GM18951 (cell line): ENCODE data around the gene HYLS1.

Experiments
- POLR2A ChIP-seq: IDR thresholded peaks from 4 replicates; pipeline ENCODE4 v1.6.1; 2011; ENCODE audit warnings: mild to moderate bottlenecking; ENCODE audit not compliant: insufficient read length, insufficient read depth; ENCODE audit errors: extremely low read depth
- in situ Hi-C: fragments of 300-500 bp; cut with MboI; formaldehyde crosslinking; loops from one replicate; pipeline ENCODE4 v1.12.0; 2022; ENCODE audit warnings: low sequenced_read_pairs, mixed read lengths, inconsistent platforms; ENCODE audit not compliant: unreplicated experiment

HYLS1 gene

DNA sequence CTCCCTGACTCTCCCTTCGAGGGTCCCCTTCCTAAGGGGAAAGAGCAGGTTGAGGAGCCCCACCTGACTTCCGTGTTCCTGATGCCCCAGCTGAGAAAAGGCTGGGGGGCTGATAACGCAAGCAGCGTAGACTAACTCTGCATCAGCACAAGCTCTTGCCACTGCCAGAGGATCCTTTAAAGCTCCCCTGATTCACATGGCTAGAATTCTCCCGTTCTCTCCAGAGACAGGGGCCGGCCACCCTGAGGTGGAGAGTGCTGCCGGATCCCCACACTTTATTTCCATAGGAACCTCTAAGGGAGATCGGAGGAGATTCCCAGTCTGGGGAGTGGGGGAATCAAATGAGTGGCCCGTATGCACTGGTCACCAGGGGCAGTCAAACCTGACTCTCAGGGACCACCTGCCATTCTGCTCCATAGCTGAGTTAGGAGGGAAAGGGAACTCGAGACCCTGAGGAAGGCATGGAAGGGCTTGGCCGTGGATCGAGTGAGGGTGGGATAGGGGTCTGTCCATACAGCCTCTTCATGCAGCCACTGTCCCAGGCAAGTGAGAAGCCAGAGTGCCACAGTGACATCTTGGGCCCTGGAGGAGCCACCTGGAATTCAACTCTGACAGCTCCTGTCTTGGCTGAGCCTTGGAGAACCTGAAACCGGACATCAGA lies 57.0 kb downstream of the HYLS1 start:
- no peak for TF ChIP-seq POLR2A
- in situ Hi-C loops: no loop called here

DNA sequence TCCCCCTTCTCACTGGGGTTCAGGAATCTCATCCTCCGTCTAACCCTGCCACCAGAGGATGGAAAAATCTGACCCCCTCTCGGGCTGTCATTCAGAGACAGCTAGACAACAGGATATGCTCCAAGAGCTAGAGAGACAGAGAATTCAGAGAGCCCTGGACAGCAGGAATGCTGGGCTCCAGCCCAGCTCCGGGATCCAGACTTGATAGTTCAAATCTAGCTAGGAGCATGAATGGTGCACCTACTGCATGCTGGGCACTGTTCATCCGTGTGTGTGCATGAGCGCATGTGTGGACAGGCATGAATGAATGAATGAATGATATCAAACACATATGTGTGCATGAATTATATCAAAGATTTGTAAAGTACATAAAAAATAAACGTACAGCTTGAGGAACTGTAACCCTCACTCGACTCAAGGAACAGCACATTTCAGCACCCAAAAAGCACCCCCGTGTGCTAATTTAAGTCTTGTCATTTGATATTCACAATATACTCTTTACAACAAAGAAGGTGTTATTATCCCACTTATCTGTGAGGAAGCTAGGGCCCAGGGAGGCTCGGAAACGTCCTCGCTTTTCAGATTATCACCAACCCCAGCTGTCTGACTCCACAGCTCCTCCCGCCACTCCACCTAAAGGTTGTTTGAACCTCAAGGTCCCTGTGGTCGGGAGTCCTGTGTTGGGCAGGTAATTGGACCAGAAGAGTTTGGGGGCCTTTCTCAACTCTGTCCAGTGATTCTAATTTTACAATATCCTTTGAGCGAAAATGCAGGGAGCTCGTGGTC lies 57.7 kb downstream of the HYLS1 start:
- in situ Hi-C loops: no loop called here
- no peak for TF ChIP-seq POLR2A

DNA sequence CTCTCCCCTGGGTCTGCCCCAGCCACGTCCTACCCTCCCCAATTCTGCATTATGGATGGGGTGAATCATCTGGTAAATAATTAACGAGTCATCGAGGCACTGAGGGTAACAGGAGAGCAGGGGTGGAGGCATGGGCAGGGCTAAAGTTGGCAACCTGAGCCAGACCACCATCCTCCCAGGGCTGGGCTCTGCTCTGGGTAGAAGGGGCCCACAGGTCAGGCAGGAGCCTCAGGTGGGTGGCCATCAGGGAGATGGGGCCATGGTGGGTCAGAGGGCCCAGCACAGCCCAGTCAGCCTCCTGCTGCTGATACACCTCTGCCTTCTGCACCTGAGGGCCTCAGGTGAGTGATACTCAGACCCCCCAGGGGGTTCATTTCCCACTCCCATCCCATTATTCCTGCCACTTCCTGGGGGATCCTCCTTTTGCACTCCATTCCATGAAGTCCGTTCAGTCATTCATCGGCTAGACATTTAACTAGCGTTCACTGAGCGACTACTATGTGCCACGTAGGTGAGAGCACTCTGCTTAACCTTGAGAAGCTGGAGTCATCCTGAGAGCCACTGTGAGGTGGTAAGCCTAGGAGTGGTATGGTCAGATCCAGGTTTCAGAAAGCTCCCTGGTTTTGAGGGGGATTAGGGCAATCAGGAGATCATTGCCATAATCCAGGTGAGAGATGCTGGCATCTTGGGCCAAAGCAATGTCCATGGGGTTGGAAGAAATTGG lies 58.5 kb downstream of the HYLS1 start, which contains the start of gene VSIG10L2:
TSS of gene VSIG10L2 (plus strand) at position 248 of the 724 bp plus-strand sequence. CDS start at position 260, 12 bp downstream.
- in situ Hi-C loops: no loop called here
- no peak for TF ChIP-seq POLR2A

DNA sequence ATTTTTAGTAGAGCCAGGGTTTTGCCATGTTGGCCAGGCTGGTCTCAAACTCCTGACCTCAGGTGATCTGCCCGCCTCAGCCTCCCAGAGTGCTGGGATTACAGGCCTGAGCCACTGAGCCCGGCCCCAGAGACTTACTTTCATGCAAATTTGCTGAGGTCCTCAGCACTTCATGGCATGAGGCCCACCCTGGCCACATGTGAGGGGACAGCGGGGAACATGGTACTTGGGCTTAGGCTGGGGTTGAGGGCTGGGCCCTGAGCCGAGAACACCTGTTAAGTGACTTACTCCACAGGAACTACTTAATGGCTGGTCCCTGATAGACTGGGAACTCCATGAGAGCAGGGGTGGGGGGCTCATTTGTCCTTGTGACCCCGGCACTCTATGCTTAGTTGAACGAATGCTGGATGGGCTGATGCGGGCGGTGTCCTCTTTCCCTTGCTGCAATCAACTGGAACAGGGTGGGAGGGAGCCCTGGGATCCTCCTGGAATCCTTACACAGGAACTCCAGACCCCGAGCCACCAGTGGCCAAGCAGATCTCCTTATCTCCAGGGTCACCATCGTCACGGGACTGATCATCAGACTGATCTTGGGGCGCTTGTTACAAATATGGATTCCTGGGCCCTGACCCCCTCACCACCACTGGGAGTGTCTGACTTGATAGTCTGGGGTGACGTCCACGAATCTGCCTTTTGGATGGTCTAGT lies 59.4 kb downstream of the HYLS1 start:
- in situ Hi-C loops: no loop called here
- no peak for TF ChIP-seq POLR2A

DNA sequence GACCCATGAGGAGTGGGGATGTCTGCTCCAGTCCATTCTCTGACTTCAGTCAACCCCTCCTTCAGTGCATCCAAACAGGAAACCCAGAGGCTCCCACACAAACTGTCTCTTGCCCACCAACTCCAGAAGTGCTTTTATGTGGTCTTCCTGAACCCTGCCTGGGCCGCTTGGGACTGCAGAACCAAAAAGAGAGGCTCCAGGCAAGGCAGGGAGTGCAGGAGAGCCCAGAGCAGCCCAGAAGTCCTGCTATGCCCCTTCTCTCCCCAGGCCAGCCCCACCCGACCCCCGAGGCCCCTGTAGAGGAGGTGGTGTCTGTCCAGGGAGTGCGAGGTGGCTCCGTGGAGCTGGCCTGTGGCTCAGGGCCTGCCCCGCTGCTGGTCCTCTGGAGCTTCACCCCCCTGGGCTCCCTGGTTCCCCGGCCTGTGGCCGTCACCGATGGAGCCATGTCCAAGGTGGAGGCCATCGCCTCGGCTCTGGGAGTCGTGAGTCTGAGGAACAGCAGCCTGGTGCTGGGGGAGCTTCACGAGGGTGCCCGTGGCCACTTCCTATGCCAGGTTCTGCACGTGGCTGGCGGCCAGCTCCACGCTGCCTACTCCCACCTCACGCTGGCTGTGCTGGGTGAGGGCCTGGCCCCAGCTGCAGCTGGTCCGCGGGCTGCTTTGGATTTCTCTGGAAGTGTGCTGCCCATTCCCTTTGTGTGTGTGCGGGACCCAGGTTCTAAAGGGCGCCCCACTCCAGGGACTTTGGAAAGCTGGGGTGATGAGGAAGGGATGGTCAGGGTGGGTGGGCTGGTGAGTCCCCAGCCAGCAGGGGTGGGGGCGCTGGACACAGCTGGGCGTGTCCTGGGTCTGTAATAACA lies 60.2 kb downstream of the HYLS1 start:
- TF ChIP-seq POLR2A: no peak
- in situ Hi-C loops: no loop called here

DNA sequence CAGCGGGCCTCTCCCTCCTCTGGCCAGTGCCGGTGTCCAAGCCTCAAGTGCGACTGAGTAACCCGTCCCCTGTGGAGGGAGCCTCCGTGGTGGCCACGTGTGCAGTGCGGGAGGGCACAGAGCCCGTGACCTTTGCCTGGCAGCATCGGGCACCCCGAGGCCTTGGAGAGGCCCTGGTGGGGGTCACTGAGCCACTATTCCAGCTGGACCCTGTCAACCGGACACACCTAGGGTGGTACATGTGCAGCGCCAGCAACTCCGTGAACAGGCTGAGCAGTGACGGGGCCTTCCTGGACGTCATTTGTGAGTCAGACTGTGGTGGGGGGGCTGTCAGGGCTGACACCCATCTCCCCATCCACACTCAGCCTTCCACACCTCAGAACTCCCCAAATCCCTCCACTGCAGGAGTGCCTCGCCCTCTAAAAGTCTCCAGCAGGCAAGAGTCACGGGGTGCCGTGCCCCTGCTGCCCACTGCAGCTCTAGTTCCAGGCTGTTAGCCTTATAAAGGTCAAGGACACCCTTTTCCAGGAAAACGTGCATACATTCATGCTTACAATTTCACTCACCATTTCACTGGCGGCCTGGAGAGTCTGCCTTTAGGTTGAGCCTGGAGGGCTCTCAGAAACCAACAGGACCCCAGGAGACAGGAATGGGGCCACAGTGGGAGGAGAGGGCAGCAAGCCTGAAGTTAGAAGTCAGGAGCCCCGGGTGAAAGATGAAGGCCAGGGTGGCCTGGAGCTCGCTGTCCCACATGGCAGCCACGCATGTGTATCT lies 61.0 kb downstream of the HYLS1 start:
- no peak for TF ChIP-seq POLR2A
- in situ Hi-C loops: no loop called here

DNA sequence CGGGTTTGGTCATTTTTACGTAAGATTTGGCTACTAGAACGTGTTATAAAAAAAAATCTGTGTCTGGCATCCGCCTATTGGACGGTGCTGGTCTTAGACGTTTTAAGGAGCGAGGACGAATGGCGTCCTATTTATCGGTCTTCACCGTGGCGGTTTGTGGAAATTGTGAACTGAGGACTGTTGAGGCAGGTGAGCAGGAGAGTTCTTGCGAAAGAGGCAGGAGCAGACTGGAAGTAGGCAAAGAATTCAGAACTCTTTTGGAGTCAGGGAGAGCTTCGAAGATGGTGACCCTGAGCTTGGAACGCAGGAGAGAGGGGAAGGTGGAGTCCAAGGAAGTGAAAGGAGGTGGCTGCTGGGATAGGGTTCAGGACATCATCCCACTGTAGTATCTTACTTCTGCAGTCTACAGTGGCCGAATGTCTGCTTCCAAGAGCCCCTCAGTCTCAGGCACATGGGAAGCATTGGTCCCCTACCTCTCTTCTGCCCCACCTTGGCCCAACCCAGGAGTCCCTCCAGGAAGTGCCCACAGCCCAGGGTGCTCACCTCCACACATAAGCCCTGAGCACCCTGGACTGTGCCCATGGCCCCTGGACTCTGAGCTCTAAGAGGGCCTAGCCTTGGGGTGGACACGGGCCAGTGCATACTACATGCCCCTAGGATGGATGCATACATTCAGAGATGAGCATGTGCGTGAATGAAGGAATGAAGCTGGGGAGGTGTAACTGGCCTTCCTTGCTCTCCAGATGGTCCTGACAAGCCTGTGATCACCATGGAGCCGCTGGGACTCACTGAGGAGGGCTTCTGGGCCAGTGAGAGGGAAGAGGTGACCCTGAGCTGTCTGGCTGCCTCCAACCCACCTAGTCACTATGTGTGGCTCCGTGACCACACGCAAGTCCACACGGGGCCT lies 62.1 kb downstream of the HYLS1 start:
- no peak for TF ChIP-seq POLR2A
- in situ Hi-C loops: no loop called here

DNA sequence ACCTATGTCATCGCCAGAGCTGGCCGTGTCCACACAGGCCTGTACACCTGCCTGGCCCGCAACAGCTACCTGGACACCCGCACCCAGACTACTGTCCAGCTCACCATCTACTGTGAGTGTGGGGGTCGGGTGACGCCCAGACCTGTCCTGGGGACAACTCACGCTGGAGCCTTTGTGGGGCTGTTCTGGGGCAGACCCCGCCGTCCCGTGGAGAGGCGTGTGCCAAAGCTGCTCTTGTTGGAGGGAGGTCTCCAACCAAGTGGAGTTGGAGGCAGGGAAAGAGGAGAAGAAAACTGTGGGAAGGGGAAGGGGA lies 62.7 kb downstream of the HYLS1 start:
- in situ Hi-C loops: no loop called here

More for the DNA sequence above, 62.7 kb downstream of the HYLS1 start:
- TF ChIP-seq POLR2A: no peak
